ENCODE measurements around the gene TRIM41. TPM values are rescaled to one million over a fixed set of nuclear protein-coding genes. Genes with fewer than 3 reads are reported as not detected.

The TRIM41 gene
- total RNA-seq, 1 experiment from 2014 or later: 57.6 TPM

- no TSS peak for BruUV-seq (replicated peaks)
- Histone ChIP-seq H3K36me3 (ENCODE audit: low read depth) (no peaks in the 10 kb centered on the region), H3K4me3 (no peak overlapping the region), H3K79me2 (ENCODE audit: low read depth) (no peaks in the 10 kb centered on the region), H3K4me2 (no peak overlapping the region), H3K27me3 (ENCODE audit: insufficient read depth, low read depth) (no peaks in the 10 kb centered on the region), H3F3A (ENCODE audit: insufficient read depth, low read depth) (no peaks in the 10 kb centered on the region; the same call in 1 of the 2 replicates), H2AFZ (no peak overlapping the region), H3K4me1 (replicated peaks; ENCODE audit: insufficient read depth) (no peaks in the 10 kb centered on the region), H3K27ac (no peak overlapping the region), H3K9me3 (ENCODE audit: insufficient read depth, low read depth) (no peaks in the 10 kb centered on the region), H3K9me2 (ENCODE audit: insufficient read depth) (no peaks in the 10 kb centered on the region), H4K20me1 (ENCODE audit: insufficient read depth) (no peaks in the 10 kb centered on the region)
- ChIA-PET POLR2A (ENCODE audit: unreplicated experiment) (no interaction called here), CTCF (no interaction called here)
- intact Hi-C loops (cut with micrococcal nuclease; ENCODE audit: unreplicated experiment): no loop called here
- no peak for TF ChIP-seq EZH2 (IDR thresholded peaks at IDR 0.05; ENCODE audit: low read depth)
- TF ChIP-seq, protein P1, sequence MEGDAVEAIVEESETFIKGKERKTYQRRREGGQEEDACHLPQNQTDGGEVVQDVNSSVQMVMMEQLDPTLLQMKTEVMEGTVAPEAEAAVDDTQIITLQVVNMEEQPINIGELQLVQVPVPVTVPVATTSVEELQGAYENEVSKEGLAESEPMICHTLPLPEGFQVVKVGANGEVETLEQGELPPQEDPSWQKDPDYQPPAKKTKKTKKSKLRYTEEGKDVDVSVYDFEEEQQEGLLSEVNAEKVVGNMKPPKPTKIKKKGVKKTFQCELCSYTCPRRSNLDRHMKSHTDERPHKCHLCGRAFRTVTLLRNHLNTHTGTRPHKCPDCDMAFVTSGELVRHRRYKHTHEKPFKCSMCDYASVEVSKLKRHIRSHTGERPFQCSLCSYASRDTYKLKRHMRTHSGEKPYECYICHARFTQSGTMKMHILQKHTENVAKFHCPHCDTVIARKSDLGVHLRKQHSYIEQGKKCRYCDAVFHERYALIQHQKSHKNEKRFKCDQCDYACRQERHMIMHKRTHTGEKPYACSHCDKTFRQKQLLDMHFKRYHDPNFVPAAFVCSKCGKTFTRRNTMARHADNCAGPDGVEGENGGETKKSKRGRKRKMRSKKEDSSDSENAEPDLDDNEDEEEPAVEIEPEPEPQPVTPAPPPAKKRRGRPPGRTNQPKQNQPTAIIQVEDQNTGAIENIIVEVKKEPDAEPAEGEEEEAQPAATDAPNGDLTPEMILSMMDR (conservative IDR thresholded peaks at IDR 0.05): no peak
- DNase-seq: no peak
Observed at GRCh38 chr5:181198905-181199519, 24.1 kb upstream of the TRIM41 start.

DNA sequence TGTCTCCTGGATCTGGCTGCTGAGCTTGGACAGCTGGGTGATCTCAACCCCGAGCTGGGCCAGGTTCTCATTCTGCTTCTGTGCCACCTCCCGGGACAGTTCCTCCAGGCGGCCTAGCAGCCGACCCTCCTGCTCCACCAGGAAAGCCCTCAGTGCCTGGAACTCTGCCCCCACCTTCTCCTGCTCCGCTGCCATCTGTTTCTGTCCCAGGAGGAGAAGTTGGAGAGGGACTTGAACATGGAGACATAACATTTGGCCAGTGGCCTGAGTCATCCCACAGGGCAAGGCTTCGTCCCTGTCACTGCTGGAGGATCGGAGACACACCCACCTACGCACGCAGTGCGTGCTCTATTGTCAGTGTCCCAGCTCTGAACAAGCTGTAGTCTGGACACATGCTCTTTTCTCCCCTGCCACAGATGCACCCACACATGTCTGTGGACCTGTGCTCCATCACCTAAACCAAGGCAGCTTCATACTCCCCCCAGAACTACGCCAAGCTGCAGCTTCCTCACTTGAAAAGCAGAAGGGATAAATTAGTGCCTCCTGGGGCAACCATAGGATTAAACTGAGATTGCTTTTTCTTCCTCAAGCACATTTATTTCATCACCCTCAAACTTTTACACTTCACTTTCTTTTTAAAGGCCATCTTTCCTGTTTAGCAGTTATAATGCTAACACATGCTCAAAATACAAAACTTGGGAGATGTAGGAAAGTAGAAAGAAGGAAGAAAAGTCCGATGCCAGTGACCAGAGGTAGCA is 23.0 kb upstream of the TRIM41 start:
- Histone ChIP-seq H3K79me2 (ENCODE audit: low read depth) (no peaks in the 10 kb centered on the region), H4K20me1 (ENCODE audit: insufficient read depth) (no peaks in the 10 kb centered on the region), H3K36me3 (ENCODE audit: low read depth) (no peaks in the 10 kb centered on the region), H3K9me2 (ENCODE audit: insufficient read depth) (no peaks in the 10 kb centered on the region), H2AFZ (no peak overlapping the region), H3K9me3 (ENCODE audit: insufficient read depth, low read depth) (no peaks in the 10 kb centered on the region), H3K27ac (no peak overlapping the region), H3K4me2 (no peak overlapping the region), H3K27me3 (ENCODE audit: insufficient read depth, low read depth) (no peaks in the 10 kb centered on the region), H3K4me3 (no peak overlapping the region), H3F3A (ENCODE audit: insufficient read depth, low read depth) (no peaks in the 10 kb centered on the region; the same call in 1 of the 2 replicates), H3K4me1 (replicated peaks; ENCODE audit: insufficient read depth) (no peaks in the 10 kb centered on the region)
- CTCF ChIA-PET: no interaction called here
- TF ChIP-seq, protein P1 (conservative IDR thresholded peaks at IDR 0.05): no peak
- no peak for TF ChIP-seq EZH2 (IDR thresholded peaks at IDR 0.05; ENCODE audit: low read depth)
- POLR2A ChIA-PET (ENCODE audit: unreplicated experiment): no interaction called here
- DNase-seq: no peak
- intact Hi-C loops (cut with micrococcal nuclease; ENCODE audit: unreplicated experiment): no loop called here
- no TSS peak for BruUV-seq (replicated peaks)

GRCh38 chr5:181200816-181201215 is 22.3 kb upstream of the TRIM41 start:
- DNase-seq: no peak
- Histone ChIP-seq H3K4me2 (no peak overlapping the region), H3K9me2 (ENCODE audit: insufficient read depth) (no peaks in the 10 kb centered on the region), H3K9me3 (ENCODE audit: insufficient read depth, low read depth) (no peaks in the 10 kb centered on the region), H3K79me2 (ENCODE audit: low read depth) (no peaks in the 10 kb centered on the region), H3F3A (ENCODE audit: insufficient read depth, low read depth) (peaks cover under 1% of the 10 kb centered on the region; the same call in 1 of the 2 replicates), H3K27me3 (ENCODE audit: insufficient read depth, low read depth) (no peaks in the 10 kb centered on the region), H3K27ac (no peak overlapping the region), H4K20me1 (ENCODE audit: insufficient read depth) (no peaks in the 10 kb centered on the region), H3K4me3 (no peak overlapping the region), H3K4me1 (replicated peaks; ENCODE audit: insufficient read depth) (peaks cover 6% of the 10 kb centered on the region), H2AFZ (no peak overlapping the region), H3K36me3 (ENCODE audit: low read depth) (no peaks in the 10 kb centered on the region)
- intact Hi-C loops (cut with micrococcal nuclease; ENCODE audit: unreplicated experiment): no loop called here
- TF ChIP-seq EZH2 (IDR thresholded peaks at IDR 0.05; ENCODE audit: low read depth): no peak
- TF ChIP-seq, protein P1 (conservative IDR thresholded peaks at IDR 0.05): no peak
- CTCF ChIA-PET: no interaction called here
- POLR2A ChIA-PET (ENCODE audit: unreplicated experiment): no interaction called here
- no TSS peak for BruUV-seq (replicated peaks)
